ENCODE measurements around the gene RPN2. TPM values are rescaled to one million over a fixed set of nuclear protein-coding genes. Genes with fewer than 3 reads are reported as not detected.
A peak's percentile ranks its signal among the peaks of the same experiment; 100 is the strongest.

Gene RPN2
- total RNA-seq, 6 donors from 2014 or later, result 55.5 to 193 (median 143) TPM

GRCh38 chr20:37228656-37229055, 49.5 kb downstream of the RPN2 start:
- Histone ChIP-seq H3K9me3 (no peaks in the 10 kb centered on the region), H3K4me1 (no peaks in the 10 kb centered on the region), H3K4me3 (no peak overlapping the region), H3K27ac (peak overlapping the region in 1 of 4 donors; percentile 30), H3K36me3 (peaks cover 28 to 100% (median 93%) of the 10 kb centered on the region in 4 donors), H3K27me3 (no peaks in the 10 kb centered on the region)
- 92 to 93% methylated on average over 5 of the region's 5 CpGs for WGBS, 2 donors
- DNase-seq (no peak), ATAC-seq (ENCODE audit: low FRiP score in 2 of 2) (no peak)
- no peak for TF ChIP-seq POLR2AphosphoS5 (IDR thresholded peaks at IDR 0.05)
- TF ChIP-seq POLR2A (IDR thresholded peaks at IDR 0.05), result no peak
- TF ChIP-seq CTCF (IDR thresholded peaks at IDR 0.05), result no peak
- TF ChIP-seq EP300 (IDR thresholded peaks at IDR 0.05), result no peak

GRCh38 chr20:37229357-37229756, 50.2 kb downstream of the RPN2 start:
- Histone ChIP-seq H3K36me3 (peaks cover 29 to 100% (median 93%) of the 10 kb centered on the region in 4 donors), H3K27ac (no peak overlapping the region), H3K4me3 (no peak overlapping the region), H3K4me1 (no peaks in the 10 kb centered on the region), H3K27me3 (no peaks in the 10 kb centered on the region), H3K9me3 (no peaks in the 10 kb centered on the region)
- TF ChIP-seq POLR2AphosphoS5 (IDR thresholded peaks at IDR 0.05) (no peak), CTCF (IDR thresholded peaks at IDR 0.05) (no peak)
- DNase-seq (no peak), ATAC-seq (ENCODE audit: low FRiP score in 2 of 2) (no peak)
- 96% methylated on average over 4 of the region's 4 CpGs for WGBS, 2 donors

- ATAC-seq (ENCODE audit: low FRiP score in 2 of 2), result no peak
Measured at GRCh38 chr20:37230200-37230599, 51.1 kb downstream of the RPN2 start.

GRCh38 chr20:37231947-37232630, 53.0 kb downstream of the RPN2 start:
- WGBS, 2 donors, result 88 to 96% methylated on average over 13 of the region's 13 CpGs
- no peak overlapping the region for H3K4me3 ChIP-seq

More at GRCh38 chr20:37230200-37230599, 51.1 kb downstream of the RPN2 start:
- no peak for DNase-seq
- Histone ChIP-seq H3K4me3 (no peak overlapping the region), H3K4me1 (no peaks in the 10 kb centered on the region), H3K9me3 (no peaks in the 10 kb centered on the region), H3K27ac (no peak overlapping the region), H3K36me3 (peaks cover 27 to 100% (median 93%) of the 10 kb centered on the region in 4 donors), H3K27me3 (no peaks in the 10 kb centered on the region)
- TF ChIP-seq CTCF (IDR thresholded peaks at IDR 0.05) (no peak), POLR2AphosphoS5 (IDR thresholded peaks at IDR 0.05) (no peak), EP300 (IDR thresholded peaks at IDR 0.05) (no peak), POLR2A (IDR thresholded peaks at IDR 0.05) (no peak)
- 91 to 93% methylated on average over 5 to 6 of the region's 6 CpGs for WGBS, 2 donors

More at GRCh38 chr20:37231947-37232630, 53.0 kb downstream of the RPN2 start:
- no peak for ATAC-seq (ENCODE audit: low FRiP score in 2 of 2)
- H3K27ac ChIP-seq, result no peak overlapping the region
- no peaks in the 10 kb centered on the region for H3K4me1 ChIP-seq
- no peaks in the 10 kb centered on the region for H3K27me3 ChIP-seq
- no peak for DNase-seq
- TF ChIP-seq CTCF (IDR thresholded peaks at IDR 0.05), result no peak
- no peak for TF ChIP-seq POLR2AphosphoS5 (IDR thresholded peaks at IDR 0.05)
- peaks cover 32 to 100% (median 95%) of the 10 kb centered on the region in 4 donors for H3K36me3 ChIP-seq
- no peaks in the 10 kb centered on the region for H3K9me3 ChIP-seq

Data from upper lobe of left lung (tissue), 6 donors.